ENCODE data around the gene SLC18A2.

- no peak for TF ChIP-seq CTCF (IDR thresholded peaks at IDR 0.05)
- TF ChIP-seq POLR2AphosphoS5 (IDR thresholded peaks at IDR 0.05) = no peak
- TF ChIP-seq EP300 (IDR thresholded peaks at IDR 0.05) = no peak
- no peak for TF ChIP-seq POLR2A (IDR thresholded peaks at IDR 0.05; ENCODE audit: low read depth)
Measured at GRCh38 chr10:117254774-117255735, 14.1 kb downstream of the SLC18A2 start.

Measured in esophagus muscularis mucosa (tissue), 4 donors.